ENCODE measurements around the gene EP400.

Gene EP400

DNA sequence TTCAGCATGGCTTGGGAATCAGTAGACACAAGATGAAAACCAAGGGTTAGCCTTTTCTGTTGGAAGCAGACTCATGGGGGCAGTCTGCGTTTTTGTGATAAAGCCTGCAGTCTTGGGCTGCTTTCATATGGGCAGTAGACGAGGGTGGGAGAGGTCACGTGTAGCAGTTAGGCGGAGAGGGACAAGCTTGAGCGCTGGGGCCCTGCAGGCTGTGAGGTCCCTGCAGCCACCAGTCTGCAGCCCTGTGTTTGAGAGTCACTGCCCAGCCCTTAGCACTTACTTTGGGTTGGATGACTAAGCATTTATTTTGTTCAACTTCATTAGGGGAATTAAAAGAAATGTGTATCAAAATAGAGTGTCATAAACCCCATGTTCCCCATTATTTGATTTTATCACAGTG lies 37.2 kb downstream of the EP400 start:
- DNase-seq (ENCODE audit: low spot score): no peak

DNA sequence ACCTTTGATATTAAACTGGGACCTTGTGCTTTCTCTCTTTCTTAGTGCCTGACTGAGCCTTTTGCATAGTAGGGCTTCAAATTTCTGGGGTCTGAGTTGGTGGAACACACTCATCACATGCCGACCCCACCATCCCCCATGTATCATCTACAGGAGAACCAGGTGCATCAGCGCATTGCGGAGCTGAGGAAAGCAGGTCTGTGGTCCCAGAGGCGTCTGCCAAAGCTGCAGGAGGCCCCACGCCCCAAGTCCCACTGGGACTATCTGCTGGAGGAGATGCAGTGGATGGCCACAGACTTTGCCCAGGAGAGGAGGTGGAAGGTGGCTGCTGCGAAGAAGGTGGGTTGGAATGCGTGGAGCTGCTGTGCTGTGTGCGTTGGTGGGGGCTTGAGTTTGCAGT lies 37.8 kb downstream of the EP400 start:
- DNase-seq (ENCODE audit: low spot score): no peak

DNA sequence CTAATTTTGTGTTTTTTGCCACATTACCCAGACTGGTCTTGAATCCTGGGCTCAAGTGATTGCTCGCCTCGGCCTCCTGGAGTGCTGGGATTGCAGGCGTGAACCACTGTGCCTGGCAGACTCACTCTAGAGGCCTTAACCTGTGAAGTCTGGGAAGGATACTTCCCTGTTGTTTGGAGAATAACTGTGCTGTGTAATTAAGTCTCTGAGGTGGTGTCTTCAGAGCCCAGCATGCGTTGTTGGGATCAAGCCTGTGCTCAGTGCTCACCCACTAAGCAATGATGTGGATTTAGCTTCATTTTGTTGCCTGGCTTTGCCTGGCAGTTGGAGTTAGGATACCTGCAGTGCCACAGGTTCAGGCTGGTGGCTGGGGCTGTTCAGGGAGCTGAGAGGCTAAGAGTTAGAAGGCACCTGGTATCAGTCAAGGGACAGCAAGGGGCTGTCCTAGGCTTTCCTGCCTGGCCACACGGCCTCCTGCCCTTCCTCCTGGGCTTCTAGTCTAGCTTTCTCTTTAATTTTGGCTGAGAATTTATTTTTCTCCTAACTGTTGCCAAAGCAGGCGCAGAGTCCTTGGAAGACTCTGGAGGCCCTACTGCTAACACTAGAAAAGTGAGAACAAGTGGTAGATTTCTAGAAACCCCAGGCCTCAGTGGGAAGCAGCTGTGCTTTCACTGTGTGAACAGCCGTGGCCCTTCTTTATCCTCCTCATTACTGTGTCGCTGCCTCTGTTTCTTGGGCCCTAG lies 38.5 kb downstream of the EP400 start:
- DNase-seq (ENCODE audit: low spot score): no peak

DNA sequence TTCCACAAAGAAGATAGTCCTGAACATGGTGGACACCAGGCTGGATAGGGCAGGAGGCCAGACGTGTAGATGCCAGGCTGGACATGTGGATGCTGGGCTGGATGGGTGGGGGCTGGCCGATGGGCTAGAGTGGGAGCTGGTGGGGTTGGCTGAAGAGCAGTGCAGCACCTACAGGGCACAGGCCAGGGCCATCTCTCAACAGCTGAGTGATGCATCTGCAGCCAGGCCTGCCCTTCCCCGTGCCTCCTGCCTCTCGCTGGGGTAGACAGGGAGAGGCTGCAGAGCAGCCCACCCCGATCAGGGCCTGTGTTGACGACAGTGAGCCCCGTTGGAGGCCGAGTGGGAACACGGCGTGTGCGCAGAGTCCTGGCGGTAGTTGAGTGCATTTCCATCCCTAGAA lies 39.3 kb downstream of the EP400 start:
- DNase-seq (ENCODE audit: low spot score): no peak

DNA sequence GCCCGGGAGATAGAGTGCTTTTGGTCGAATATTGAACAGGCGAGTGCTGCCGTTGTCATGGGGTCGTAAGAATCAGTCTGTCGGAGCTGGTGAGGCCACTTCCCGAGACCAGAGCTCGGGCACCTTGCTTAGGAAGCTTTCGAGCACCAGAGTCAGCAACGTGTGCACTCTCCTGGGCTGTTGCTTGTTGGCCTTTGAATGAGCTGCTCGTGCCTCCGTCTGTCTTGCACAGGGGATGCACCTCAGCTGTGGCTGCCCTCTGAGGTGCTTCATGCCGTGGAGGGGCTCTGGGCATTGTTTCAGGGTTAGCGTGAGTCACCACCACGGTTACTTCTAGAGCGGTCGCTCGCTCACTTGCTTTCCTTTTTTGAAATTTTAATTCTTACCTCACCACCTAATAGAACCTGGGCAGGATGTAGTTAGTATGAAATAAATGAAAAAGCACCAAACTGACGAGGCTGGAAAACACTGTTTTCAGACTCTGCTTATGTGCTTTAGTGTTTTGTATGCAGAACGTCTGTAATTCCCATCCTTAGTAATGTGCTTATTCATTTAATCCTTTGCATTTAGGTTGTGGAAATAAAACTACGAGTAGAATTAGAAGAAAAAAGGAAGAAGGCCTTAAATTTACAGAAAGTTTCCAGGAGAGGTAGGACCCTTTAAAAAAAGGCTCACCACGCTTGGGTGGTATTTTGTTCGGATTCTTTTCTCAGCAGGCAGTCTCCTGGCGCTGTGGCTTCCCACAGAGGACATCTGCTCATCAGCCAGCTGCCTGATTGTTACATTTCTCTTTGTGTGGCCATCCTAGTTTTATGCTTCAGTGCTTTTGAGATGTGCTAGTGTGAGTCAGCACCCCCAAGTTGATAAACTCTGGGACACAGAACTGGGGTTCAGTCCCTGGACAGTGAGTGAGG lies 40.6 kb downstream of the EP400 start:
- peak; percentile 10 for DNase-seq (ENCODE audit: low spot score)

DNA sequence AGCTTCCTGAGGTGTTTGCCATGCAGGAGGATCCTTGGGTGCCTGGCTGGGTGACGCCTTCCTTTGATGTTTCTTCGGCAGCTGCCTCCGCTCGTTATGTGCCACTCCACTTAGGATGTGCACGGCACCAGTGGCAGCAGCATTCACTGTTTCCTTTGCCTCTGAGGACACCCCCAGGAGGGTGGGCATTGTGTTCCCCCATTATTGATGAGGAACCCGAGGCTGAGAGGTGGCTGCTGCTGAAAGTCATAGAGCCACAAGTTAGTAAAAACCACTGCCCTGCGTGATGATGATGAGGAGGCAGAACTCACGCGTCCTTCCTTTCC lies 41.2 kb downstream of the EP400 start:
- no peak for DNase-seq (ENCODE audit: low spot score)

DNA sequence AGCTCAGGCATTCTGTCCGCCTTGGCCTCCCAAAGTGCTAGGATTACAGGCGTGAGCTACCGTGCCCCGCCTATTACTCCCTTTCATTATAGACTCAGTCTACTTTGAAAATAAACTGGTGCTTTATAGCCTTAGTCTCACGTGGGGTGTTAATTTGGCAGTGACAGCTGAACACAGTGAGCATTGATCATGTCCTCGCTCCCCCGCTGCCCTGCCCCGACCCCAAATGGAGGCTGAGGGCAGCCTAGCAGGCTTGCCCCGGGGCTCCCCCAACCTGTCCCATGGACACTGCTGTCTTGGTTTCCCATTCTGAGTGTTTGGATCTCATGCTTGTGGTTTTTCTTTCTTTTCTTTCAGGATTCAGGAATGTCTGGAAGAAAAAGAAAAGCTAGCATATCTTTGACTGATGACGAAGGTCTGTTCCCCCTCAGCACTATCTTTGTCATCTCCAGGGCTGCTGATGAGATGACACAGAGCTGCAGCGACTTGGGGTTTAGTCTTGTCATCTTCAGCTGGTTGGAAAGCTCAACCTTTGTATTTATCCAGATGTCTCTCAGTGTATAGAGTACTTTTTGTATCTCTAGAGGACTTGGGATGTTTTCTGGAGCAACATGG lies 42.2 kb downstream of the EP400 start:
- no peak for DNase-seq (ENCODE audit: low spot score)

DNA sequence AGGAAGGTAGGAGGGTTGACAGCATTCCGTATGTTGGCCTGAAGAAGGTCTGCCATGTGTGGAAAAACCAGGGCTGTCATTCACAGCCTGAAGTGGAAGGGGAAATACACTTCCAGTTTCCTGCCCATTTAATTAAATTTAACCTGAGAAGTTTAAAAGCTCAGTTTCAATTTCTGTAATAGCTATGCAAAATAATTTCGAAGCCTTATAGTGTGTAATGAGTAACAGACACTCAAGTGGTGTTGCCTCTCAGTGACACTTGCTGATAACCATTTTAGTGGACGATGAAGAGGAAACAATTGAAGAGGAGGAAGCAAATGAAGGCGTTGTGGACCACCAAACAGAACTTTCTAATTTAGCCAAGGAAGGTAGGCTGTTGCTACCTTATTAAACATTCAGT lies 44.8 kb downstream of the EP400 start:
- no peak for DNase-seq (ENCODE audit: low spot score)

DNA sequence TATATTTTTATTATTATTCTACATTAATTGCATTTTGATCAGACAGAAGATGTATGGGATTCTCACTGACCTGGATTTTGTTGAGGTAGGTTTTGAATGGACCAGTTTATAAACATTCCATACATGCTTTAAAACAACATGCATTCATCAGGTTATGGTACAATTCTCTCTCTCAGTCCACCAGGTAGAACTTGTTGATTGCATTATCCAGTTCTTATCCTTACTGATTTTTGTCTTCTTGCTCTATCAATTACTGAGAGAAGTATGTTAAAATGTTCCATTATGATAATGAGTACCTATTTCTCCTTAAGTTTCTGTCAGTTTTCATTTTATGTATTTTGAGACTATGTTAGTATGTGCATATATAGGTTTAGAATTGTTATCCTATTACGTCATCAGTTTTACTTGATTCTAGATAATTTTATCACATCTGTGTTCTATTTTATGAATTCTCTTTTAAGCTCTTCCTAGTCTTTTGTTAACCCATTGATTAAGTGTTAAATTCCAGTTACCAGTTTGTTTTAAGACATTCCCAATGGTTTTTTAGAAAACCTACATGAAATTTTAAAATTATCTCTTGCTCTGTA lies 50.6 kb downstream of the EP400 start:
- DNase-seq (ENCODE audit: low spot score): no peak

DNA sequence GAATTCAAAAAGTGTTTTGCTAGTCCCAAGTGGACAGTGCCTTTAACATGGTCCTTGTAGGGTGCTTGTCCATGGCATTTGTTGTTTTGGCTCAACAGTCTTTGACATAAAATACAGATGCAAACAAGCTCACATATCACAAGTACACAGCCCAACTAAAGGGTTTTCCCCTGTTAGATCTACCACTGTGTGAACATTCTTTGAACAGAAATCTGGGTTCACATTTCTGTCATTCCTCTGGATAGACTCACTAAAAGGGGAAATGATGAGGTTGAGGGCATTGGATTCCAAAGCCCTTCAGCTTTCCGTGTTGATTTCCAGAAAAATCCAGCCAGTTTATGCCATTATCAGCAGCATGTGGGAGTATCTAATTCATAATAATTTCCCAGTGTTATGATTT lies 54.1 kb downstream of the EP400 start:
- DNase-seq (ENCODE audit: low spot score): no peak

DNA sequence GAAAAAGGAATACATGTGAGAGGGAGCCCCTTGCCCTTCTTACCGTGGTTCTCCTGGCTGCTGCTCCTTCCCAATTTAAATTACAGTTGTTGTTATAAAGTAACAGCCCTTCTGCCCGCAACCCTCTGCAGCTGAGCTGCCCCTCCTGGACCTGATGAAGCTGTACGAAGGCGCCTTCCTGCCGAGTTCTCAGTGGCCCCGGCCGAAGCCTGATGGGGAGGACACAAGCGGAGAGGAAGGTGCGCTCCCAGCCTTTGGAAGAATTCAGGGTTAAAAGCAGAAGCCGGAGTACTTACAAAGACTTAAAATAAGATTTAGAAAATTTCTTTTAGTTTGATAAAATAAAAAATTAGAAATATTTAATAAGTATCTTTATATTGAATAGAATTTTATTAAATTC lies 55.2 kb downstream of the EP400 start:
- no peak for DNase-seq (ENCODE audit: low spot score)

DNA sequence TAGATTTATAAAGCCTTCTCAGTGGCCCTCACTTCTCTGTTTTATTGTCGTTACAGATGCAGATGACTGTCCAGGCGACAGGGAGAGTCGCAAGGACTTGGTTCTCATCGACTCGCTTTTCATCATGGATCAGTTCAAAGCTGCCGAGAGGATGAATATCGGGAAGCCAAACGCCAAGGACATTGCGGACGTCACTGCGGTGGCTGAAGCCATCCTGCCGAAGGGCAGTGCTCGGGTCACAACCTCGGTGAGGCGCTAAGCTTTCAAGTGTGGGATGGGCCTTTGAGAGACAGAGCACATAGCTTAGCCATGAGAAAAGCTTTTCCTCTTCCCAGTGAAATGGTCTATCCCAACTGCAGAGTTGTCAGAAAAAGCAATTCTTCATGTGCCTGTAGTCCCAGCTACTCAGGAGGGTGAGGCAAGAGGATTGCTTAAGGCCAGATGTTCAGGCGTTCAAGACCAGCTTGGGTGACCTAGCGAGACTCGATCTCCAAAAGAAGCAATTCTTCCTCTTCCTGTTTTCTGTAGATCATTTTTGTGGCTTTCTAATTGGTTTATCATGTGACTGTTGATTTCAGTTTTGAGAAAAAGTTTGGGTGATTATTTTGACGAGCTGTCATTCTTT lies 56.4 kb downstream of the EP400 start:
- no peak for DNase-seq (ENCODE audit: low spot score)

DNA sequence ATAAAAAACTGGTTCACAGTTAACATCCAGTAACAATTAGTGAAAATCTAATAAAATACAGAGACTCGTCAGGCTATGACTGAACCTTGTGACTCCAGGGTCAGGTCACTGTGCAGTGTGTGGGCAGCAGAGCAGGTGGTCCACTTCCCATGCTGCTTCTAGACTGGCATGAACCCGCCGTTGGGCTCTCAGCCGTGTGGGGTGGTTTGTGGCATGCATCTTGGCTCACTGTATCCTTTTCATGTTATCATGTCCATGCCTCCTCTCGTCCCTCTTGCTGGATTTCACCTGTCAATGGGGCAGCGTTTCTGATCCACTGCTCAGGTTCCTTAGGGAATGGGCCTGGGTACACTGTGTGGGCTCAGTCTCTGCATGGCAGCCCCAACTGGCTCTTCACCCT lies 57.3 kb downstream of the EP400 start:
- no peak for DNase-seq (ENCODE audit: low spot score)

DNA sequence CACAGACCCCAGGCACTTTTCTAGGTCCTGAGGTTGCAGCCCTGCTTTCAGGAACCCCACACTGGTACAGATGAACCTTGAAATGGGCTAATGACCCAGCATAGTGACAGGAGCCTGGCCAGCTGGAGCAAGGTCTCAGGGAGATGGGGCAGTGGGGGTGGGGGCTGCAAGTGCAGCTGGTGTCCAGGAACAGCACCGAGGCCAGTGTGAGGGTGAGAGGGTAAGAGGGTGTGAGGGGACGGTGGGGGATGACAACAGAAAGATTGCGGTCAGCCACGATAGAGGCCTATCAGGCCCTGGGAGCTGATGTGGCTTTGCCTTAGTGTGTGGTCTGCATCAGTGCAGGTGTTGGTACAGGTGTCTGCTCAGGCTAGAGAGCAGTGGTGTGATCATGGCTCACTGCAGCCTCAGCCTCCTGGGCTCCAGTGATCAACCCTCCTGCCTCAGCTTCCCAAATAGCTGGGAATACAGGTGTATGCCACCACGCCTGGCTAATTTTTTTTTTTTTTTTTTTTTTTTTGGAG lies 59.7 kb downstream of the EP400 start:
- no peak for DNase-seq (ENCODE audit: low spot score)

DNA sequence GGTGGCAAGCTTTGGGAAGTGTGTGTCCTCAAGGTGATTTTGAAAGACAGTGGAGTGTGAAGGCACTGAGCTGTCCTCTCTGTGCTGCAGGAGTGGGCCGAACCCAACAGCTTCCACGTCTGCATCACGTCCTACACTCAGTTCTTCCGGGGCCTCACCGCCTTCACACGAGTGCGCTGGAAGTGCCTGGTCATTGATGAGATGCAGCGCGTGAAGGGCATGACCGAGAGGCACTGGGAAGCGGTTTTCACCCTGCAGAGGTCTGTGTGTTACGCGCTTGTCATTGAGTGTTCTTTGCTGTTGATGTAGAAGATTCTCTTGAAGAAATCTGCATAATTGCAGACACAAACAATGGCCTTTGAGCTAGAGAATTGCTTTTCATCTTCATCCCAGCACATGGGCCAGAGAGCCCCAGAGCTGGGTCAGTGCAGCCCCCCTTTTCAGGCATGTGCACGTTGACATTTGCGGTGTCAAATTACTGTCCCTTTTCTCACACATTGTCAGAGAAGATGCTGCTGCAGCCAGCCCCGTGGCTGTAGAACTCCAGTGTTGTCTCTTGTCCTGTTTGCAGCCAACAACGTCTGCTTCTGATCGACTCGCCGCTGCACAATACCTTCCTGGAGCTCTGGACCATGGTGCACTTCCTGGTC lies 63.3 kb downstream of the EP400 start:
- DNase-seq (ENCODE audit: low spot score): no peak

DNA sequence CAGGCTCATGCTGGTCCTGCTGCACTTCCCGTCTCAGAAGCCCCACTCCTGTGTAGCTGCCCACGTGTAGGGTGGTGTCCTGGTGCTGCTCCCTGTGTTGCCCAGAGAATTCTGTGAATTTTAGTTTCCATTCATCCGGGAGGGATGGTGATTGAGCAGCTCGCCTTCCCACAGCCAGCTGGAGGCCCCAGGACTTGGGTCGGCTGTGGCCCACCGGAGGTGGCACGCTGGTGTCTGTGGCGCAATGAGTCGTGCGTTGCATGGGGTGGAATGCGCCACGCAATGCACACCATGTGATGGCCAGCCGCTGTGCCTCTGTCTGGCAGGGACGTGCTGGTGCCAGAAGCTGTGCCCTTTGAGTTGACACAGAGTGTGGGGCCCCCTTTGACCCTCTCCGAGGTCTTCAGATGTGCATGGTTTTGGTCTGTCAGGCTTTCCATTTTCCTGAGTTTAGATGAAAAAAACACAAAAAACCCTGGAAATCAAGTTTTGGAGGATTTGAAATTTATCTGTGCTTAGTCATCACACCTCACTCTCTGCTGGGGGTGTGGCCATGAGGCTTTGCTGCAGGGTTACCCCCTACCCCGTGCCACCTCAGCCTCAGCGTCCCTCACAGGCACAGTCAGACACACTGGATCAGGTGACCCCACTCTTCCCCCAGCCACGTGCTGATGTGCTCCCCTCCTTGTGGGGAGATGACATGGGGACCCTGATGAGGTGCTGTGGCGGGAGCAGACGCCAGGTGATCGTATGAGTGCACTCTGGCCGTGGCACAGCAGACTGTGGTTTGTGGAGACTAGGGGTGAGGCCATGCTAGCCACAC lies 64.6 kb downstream of the EP400 start:
- no peak for DNase-seq (ENCODE audit: low spot score)

DNA sequence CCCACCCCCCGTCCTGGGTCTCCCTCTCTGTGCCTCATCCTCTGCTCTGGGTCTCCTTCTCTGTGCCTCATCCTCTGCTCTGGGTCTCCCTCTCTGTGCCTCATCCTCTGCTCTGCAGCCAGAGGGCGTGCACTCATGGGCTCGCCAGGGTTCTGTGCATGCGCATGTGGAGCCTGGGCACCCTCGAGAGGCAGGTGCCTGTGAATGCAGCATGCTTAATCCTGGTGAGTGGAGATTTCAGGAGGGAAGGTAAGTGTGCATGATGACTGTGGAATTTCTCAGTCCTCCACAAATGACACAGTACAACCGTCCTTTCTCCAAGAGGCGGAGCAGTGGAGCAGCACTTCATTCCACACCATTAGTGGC lies 65.2 kb downstream of the EP400 start:
- no peak for DNase-seq (ENCODE audit: low spot score)

DNA sequence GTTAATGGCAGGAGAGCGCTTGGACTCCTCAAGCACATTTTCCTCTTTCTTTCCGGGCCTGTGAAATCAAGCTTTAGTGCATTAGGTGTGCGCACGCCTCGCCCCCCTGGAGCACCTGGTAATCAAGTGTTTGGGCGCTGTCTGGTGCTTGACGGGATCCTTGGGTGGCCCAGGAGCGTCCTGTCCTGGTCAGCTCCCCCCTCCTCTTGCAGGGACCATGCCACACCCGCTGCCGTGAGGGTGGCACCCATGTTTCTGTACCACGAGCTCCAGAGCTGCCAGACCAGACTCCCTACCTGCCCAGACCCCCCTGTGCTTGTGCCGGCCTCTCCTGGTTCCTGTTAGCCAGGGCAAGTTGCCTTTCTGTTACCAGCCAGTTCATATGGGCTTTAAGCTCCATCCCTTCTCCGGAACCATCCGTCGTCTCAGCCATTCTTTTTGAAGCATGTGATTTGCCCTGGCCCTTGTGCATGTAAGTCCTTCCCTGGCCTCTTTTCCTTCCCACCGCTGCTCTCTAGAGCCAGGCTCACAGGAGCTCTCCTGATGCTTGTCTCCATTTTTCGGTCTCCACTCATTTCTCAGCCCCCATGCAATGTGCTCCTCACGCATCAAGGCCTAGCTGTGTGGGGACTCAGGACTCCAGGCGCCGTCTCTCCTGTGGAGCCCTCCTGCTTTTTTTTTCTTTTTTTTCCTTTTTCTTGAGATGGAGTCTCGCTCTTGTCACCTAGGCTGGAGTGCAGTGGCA lies 66.1 kb downstream of the EP400 start:
- DNase-seq (ENCODE audit: low spot score): no peak

DNA sequence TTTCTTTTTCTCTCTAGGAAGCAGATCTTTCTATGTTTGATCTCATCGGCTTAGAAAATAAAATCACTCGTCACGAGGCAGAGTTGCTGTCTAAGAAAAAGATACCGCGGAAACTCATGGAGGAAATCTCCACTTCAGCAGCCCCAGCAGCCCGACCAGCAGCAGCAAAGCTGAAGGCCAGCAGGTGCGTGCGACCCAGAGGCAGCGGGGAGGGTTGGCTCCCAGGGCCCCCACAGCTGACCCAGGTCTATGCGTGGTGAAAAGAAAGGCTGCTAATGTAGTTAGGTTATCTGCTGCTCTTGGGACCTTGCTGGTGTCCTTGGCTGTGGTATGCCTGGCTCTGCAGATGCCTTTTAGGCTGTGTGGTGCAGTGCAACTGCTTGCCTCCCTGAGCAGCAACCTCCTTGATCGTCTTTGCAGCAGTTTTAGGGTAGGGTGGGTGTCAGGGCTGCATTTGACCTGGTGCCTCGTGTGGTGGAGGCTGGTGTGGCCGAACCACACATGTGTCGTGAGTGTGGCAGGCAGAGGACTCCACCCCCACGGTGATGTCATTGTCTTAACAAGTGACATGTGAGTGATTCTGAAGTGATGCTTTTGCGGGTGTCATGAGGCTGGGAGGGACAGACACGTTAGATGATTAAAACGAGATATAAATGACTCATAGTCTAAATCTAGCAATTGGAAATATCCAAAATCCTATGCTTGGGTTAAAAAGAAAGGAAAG lies 68.6 kb downstream of the EP400 start:
- DNase-seq (ENCODE audit: low spot score): no peak

Data from cerebellar cortex (tissue), 1 donor.